ENCODE results near the gene TNRC6A. TPM values are rescaled to one million over a fixed set of nuclear protein-coding genes. Genes with fewer than 3 reads are reported as not detected.

Gene TNRC6A
- total and polyA plus RNA-seq, 9 of the 15 experiments (the other 6 are each of a cell fraction or from before 2014, with no cell fraction given): 3.4 to 32.1 (median 26.6) TPM

DNA sequence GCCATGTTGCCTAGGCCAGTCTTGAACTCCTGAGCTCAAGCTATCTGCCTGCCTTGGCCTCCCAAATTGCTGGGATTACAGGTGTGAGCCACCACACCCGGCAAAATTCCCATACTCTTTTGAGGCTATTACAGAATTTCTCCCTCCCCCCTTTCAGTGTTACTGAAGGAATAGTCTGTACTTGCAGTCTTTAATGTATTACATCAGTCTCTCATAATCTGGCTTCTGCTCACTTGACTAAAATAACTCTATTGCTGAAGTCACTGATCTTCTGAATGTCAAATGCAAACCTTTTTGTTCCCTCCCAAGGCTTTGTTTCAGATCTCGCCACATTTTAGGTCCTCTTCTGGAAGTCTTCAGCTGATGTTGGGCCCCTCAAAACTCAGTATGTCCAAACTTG lies 51.8 kb downstream of the TNRC6A start:
- Histone ChIP-seq H3K36me3 (ENCODE audit: control insufficient read depth, insufficient read depth, low read length) (peaks cover 86% of the 10 kb centered on the region), H3K9me3 (replicated peaks; ENCODE audit: control insufficient read depth, insufficient read depth, low read depth, low read length) (no peaks in the 10 kb centered on the region), H3K9me1 (ENCODE audit: control insufficient read depth, insufficient read depth, low read length) (no peaks in the 10 kb centered on the region), H3K4me3 (no peak overlapping the region), H3K9ac (ENCODE audit: insufficient read depth in 1 of 2, low read depth in 2 of 2, low read length in 2 of 2) (no peak overlapping the region), H3K79me2 (ENCODE audit: control insufficient read depth, insufficient read depth, low read length) (0 out of 3 replicates have a peak, but pooled peaks cover 3% of the 10 kb centered on the region), H4K20me1 (replicated peaks; ENCODE audit: control insufficient read depth, insufficient read depth, low read length) (no peaks in the 10 kb centered on the region), H3K4me2 (ENCODE audit: insufficient read depth, low read length) (no peak overlapping the region), H3K4me1 (replicated peaks in 1 of 2; ENCODE audit: control insufficient read depth in 2 of 2, insufficient read depth in 2 of 2, low read length in 2 of 2) (no peaks in the 10 kb centered on the region), H3K27ac (ENCODE audit: extremely low read depth, low read depth, low read length) (no peak overlapping the region), H3K27me3 (ENCODE audit: control insufficient read depth in 2 of 2, insufficient read depth in 2 of 2, low read length in 2 of 2) (no peaks in the 10 kb centered on the region), H2AFZ (ENCODE audit: low read depth, low read length) (no peak overlapping the region)
- intact Hi-C loops (cut with micrococcal nuclease): no loop called here
- CTCF ChIA-PET (ENCODE audit: low intra/inter-chr PET ratio): no interaction called here
- in situ Hi-C loops (cut with MboI): no loop called here
- 92% methylated on average over 2 of the region's 2 CpGs for WGBS (ENCODE audit: insufficient coverage, low coverage, missing lambda C conversion rate)
- no peak for ATAC-seq
- FAIRE-seq: no peak
- TF ChIP-seq CBX2 (IDR thresholded peaks at IDR 0.05; ENCODE audit: insufficient read depth, low read length, poor library complexity, severe bottlenecking): no peak
- TF ChIP-seq, protein P1, sequence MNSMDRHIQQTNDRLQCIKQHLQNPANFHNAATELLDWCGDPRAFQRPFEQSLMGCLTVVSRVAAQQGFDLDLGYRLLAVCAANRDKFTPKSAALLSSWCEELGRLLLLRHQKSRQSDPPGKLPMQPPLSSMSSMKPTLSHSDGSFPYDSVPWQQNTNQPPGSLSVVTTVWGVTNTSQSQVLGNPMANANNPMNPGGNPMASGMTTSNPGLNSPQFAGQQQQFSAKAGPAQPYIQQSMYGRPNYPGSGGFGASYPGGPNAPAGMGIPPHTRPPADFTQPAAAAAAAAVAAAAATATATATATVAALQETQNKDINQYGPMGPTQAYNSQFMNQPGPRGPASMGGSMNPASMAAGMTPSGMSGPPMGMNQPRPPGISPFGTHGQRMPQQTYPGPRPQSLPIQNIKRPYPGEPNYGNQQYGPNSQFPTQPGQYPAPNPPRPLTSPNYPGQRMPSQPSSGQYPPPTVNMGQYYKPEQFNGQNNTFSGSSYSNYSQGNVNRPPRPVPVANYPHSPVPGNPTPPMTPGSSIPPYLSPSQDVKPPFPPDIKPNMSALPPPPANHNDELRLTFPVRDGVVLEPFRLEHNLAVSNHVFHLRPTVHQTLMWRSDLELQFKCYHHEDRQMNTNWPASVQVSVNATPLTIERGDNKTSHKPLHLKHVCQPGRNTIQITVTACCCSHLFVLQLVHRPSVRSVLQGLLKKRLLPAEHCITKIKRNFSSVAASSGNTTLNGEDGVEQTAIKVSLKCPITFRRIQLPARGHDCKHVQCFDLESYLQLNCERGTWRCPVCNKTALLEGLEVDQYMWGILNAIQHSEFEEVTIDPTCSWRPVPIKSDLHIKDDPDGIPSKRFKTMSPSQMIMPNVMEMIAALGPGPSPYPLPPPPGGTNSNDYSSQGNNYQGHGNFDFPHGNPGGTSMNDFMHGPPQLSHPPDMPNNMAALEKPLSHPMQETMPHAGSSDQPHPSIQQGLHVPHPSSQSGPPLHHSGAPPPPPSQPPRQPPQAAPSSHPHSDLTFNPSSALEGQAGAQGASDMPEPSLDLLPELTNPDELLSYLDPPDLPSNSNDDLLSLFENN (IDR thresholded peaks at IDR 0.05; ENCODE audit: low read depth in 2 of 2, low read length in 2 of 2): no peak
- POLR2A ChIA-PET: interaction anchor here (0.6 kb wide), 1 partner anchor 256 kb away, joined by 3 read pairs; no protein-coding TSS in a partner anchor
- no TSS peak for BruUV-seq (replicated peaks)
- DNase-seq (ENCODE audit: extremely low read depth in 1 of 4, low spot score in 3 of 4): no peak
